GM23338 (cell line): Measurements from ENCODE around the gene EPHA5. TPM values are rescaled to one million over a fixed set of nuclear protein-coding genes. Genes with fewer than 3 reads are reported as not detected.

Experiments
- ATAC-seq: fragments of 200-7000 bp; cut with Tn5 transposase; 3 replicates; pipeline ENCODE4 v1.9.1; 2020
- DNase-seq: peaks from one replicate; pipeline ENCODE4 v3.0.0-alpha.2; 2015; ENCODE audit warnings: low spot score
- H2AFZ ChIP-seq: fragments of 200-600 bp; sonication (generic); 2 replicates; pipeline ENCODE4 v1.8.0; 2016; ENCODE audit warnings: antibody characterized with exemption, mild to moderate bottlenecking, moderate library complexity
- H3F3A ChIP-seq: fragments of 200-600 bp; sonication (generic); replicated peaks from 2 replicates; pipeline ENCODE4 v1.8.0; 2017; ENCODE audit warnings: antibody characterized with exemption, mixed run types, low read depth
- H3K27ac ChIP-seq: fragments of 200-600 bp; sonication (generic); 2 replicates; pipeline ENCODE4 v1.6.1; 2016; ENCODE audit warnings: low read depth
- H3K27me3 ChIP-seq: fragments of 200-600 bp; sonication (generic); 2 replicates; pipeline ENCODE4 v1.8.0; 2016; ENCODE audit warnings: mild to moderate bottlenecking, mixed run types, moderate library complexity; ENCODE audit not compliant: insufficient read depth
- H3K36me3 ChIP-seq: fragments of 200-600 bp; sonication (generic); 2 replicates; pipeline ENCODE4 v1.8.0; 2016; ENCODE audit warnings: mild to moderate bottlenecking; ENCODE audit not compliant: insufficient read depth
- H3K4me1 ChIP-seq: fragments of 200-600 bp; sonication (generic); 2 replicates; pipeline ENCODE4 v1.8.0; 2016; ENCODE audit warnings: mild to moderate bottlenecking, moderate library complexity; ENCODE audit not compliant: insufficient read depth
- H3K4me2 ChIP-seq: fragments of 200-600 bp; sonication (generic); 2 replicates; pipeline ENCODE4 v1.7.1; 2017; ENCODE audit warnings: mixed run types
- H3K4me3 ChIP-seq: fragments of 200-600 bp; sonication (generic); 2 replicates; pipeline ENCODE4 v1.6.1; 2016; ENCODE audit warnings: mixed run types
- H3K79me2 ChIP-seq: fragments of 200-600 bp; sonication (generic); replicated peaks from 2 replicates; pipeline ENCODE4 v1.8.0; 2017; ENCODE audit warnings: mild to moderate bottlenecking; ENCODE audit not compliant: insufficient read depth
- H3K9me2 ChIP-seq: fragments of 200-600 bp; sonication (generic); 2 replicates; pipeline ENCODE4 v1.8.0; 2017; ENCODE audit not compliant: insufficient read depth
- H4K20me1 ChIP-seq: fragments of 200-600 bp; sonication (generic); replicated peaks from 2 replicates; pipeline ENCODE4 v1.8.0; 2017; ENCODE audit warnings: mild to moderate bottlenecking; ENCODE audit not compliant: insufficient read depth
- H3K27ac Mint-ChIP-seq: 2 replicates; pipeline ENCODE4 v1.8.0; 2020; ENCODE audit warnings: inconsistent platforms, mild to moderate bottlenecking, moderate library complexity, mixed read lengths
- H3K27me3 Mint-ChIP-seq: 3 replicates; pipeline ENCODE4 v1.8.0; 2022; ENCODE audit warnings: low read depth, mild to moderate bottlenecking, moderate library complexity, mixed read lengths, inconsistent platforms; ENCODE audit not compliant: insufficient read depth, poor library complexity
- H3K36me3 Mint-ChIP-seq: 3 replicates; pipeline ENCODE4 v1.8.0; 2021; ENCODE audit warnings: low read depth, mild to moderate bottlenecking, inconsistent platforms, moderate library complexity, mixed read lengths
- H3K4me1 Mint-ChIP-seq: 3 replicates; pipeline ENCODE4 v1.8.0; 2020; ENCODE audit warnings: mild to moderate bottlenecking, inconsistent platforms, mixed read lengths
- H3K4me3 Mint-ChIP-seq: 3 replicates; pipeline ENCODE4 v1.8.0; 2021; ENCODE audit warnings: moderate library complexity, mild to moderate bottlenecking, inconsistent platforms, mixed read lengths
- H3K9me3 Mint-ChIP-seq: 3 replicates; pipeline ENCODE4 v1.8.0; 2020; ENCODE audit warnings: moderate library complexity, mild to moderate bottlenecking, inconsistent platforms, mixed read lengths
- CREB1 ChIP-seq: fragments of 250-450 bp; sonication (Bioruptor Pico); IDR thresholded peaks from 2 replicates; pipeline ENCODE4 v1.5.0; 2020; ENCODE audit warnings: low read depth, mild to moderate bottlenecking, moderate library complexity
- EZH2 ChIP-seq: fragments of 200-600 bp; sonication (generic); IDR thresholded peaks from one replicate; pipeline ENCODE4 v1.8.0; 2017; ENCODE audit warnings: antibody characterized with exemption, mild to moderate bottlenecking, low read depth; ENCODE audit not compliant: unreplicated experiment
- EZH2phosphoT487 ChIP-seq: fragments of 200-600 bp; sonication (generic); IDR thresholded peaks from one replicate; pipeline ENCODE4 v1.8.1; 2018; ENCODE audit warnings: antibody characterized with exemption; ENCODE audit not compliant: unreplicated experiment
- JUNB ChIP-seq: IDR thresholded peaks from one replicate; pipeline ENCODE4 v1.6.1; 2016; ENCODE audit warnings: antibody characterized with exemption; ENCODE audit not compliant: unreplicated experiment
- NANOG ChIP-seq: IDR thresholded peaks from 2 replicates; pipeline ENCODE4 v1.6.1; 2016; ENCODE audit warnings: antibody characterized with exemption, borderline replicate concordance
- POLR2AphosphoS5 ChIP-seq: IDR thresholded peaks from 2 replicates; pipeline ENCODE4 v1.6.1; 2016; ENCODE audit warnings: antibody characterized with exemption, low read depth
- STAT1 ChIP-seq: IDR thresholded peaks from one replicate; pipeline ENCODE4 v1.6.1; 2016; ENCODE audit warnings: antibody characterized with exemption; ENCODE audit not compliant: unreplicated experiment
- ZNF331 ChIP-seq: fragments of 250-450 bp; sonication (Bioruptor Pico); IDR thresholded peaks from 2 replicates; pipeline ENCODE4 v1.5.0; 2020; ENCODE audit warnings: low read depth, mild to moderate bottlenecking, moderate library complexity
- polyA plus RNA-seq: library from polyadenylated mRNA; unstranded; fragments of >200 nt; fragmentation: Nextera tagmentation; extraction: Ambion mirVana; gene quantifications from 2 replicates; pipeline ENCODE4 v1.2.1, GENCODE V29; 2016
- total RNA-seq: library from RNA; depleted of rRNA; stranded (reverse); fragments of >200 nt; shearing (Covaris generic); gene quantifications from 2 replicates; pipeline ENCODE4 v1.2.3, GENCODE V29; 2014
- TF ChIP-seq, protein P1 (sequence below): IDR thresholded peaks from 2 replicates; pipeline ENCODE4 v1.6.1; 2016; ENCODE audit warnings: antibody characterized with exemption
- TF ChIP-seq, protein P2 (sequence below), 2 experiments: fragments of 200-600 bp in 1 of 2; sonication (generic) in 1 of 2; conservative IDR thresholded peaks; 2 replicates each; pipeline versions ENCODE4 v1.5.1 to v1.6.1; 2016 to 2017; ENCODE audit warnings: antibody characterized with exemption in 2 of 2, low read depth in 2 of 2, mild to moderate bottlenecking in 2 of 2, moderate library complexity in 1 of 2
- TF ChIP-seq, protein P3 (sequence below): IDR thresholded peaks from one replicate; pipeline ENCODE4 v1.6.1; 2018; ENCODE audit warnings: antibody characterized with exemption; ENCODE audit not compliant: unreplicated experiment

Gene EPHA5
- total and polyA plus RNA-seq, 2 experiments from 2014 or later: 0.05 to 0.24 TPM

DNA sequence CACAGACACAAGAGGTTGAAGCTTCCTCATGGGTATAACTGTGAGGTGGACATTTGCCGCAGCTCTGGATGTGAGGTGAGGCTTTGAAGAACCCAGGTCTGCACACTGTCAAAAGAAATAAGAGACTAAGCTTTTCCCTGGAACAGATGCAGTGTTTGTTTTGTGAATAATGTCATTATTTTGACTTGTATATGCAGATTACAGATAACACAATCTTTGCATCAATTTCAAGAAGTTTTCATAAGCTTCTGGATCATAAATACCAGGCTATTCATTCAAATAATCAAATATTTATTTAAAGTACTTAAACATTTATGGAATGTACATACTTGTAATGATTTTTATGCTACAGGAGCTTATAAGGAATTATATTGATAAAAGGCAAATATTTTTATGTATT lies 174.8 kb downstream of the EPHA5 start (continued):
- TF ChIP-seq CREB1 (CRISPR knock-in tag): no peak
- TF ChIP-seq ZNF331 (CRISPR knock-in tag): no peak
- TF ChIP-seq, protein P1, sequence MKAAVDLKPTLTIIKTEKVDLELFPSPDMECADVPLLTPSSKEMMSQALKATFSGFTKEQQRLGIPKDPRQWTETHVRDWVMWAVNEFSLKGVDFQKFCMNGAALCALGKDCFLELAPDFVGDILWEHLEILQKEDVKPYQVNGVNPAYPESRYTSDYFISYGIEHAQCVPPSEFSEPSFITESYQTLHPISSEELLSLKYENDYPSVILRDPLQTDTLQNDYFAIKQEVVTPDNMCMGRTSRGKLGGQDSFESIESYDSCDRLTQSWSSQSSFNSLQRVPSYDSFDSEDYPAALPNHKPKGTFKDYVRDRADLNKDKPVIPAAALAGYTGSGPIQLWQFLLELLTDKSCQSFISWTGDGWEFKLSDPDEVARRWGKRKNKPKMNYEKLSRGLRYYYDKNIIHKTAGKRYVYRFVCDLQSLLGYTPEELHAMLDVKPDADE: no peak
- TF ChIP-seq, protein P2, sequence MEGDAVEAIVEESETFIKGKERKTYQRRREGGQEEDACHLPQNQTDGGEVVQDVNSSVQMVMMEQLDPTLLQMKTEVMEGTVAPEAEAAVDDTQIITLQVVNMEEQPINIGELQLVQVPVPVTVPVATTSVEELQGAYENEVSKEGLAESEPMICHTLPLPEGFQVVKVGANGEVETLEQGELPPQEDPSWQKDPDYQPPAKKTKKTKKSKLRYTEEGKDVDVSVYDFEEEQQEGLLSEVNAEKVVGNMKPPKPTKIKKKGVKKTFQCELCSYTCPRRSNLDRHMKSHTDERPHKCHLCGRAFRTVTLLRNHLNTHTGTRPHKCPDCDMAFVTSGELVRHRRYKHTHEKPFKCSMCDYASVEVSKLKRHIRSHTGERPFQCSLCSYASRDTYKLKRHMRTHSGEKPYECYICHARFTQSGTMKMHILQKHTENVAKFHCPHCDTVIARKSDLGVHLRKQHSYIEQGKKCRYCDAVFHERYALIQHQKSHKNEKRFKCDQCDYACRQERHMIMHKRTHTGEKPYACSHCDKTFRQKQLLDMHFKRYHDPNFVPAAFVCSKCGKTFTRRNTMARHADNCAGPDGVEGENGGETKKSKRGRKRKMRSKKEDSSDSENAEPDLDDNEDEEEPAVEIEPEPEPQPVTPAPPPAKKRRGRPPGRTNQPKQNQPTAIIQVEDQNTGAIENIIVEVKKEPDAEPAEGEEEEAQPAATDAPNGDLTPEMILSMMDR (conservative IDR thresholded peaks at IDR 0.05; ENCODE audit: low read depth in 2 of 2): no peak

DNA sequence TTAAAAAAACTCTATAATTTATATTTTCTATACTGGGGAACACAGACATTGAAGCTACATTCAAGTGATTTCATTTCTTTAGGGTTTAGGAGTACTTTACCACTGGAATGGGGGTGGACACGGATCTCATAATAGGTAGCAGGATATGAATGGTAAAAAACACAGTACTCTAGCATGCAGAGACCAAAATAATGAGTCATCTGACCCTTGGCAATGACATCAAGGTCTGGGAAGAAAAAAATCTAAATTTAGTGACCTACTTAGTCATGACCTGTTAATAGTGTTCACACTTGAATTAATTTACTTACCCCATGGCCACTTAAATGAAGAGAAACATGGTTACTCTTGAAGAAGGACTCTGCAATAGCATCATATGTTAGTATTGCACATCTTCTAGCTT lies 187.9 kb downstream of the EPHA5 start:
- Mint-ChIP-seq H3K9me3 (no peaks in the 10 kb centered on the region), H3K36me3 (no peaks in the 10 kb centered on the region), H3K27me3 (no peaks in the 10 kb centered on the region), H3K27ac (no peak overlapping the region), H3K4me3 (no peak overlapping the region), H3K4me1 (no peaks in the 10 kb centered on the region)
- Histone ChIP-seq H3K4me3 (no peak overlapping the region), H3K4me2 (no peak overlapping the region), H3F3A (no peaks in the 10 kb centered on the region), H3K27ac (no peak overlapping the region), H3K27me3 (no peaks in the 10 kb centered on the region), H3K9me2 (no peaks in the 10 kb centered on the region), H2AFZ (no peak overlapping the region), H3K79me2 (no peaks in the 10 kb centered on the region), H3K36me3 (no peaks in the 10 kb centered on the region), H3K4me1 (no peaks in the 10 kb centered on the region), H4K20me1 (no peaks in the 10 kb centered on the region)
- no peak for ATAC-seq
- DNase-seq: no peak
- TF ChIP-seq, protein P1: no peak
- TF ChIP-seq, protein P3, sequence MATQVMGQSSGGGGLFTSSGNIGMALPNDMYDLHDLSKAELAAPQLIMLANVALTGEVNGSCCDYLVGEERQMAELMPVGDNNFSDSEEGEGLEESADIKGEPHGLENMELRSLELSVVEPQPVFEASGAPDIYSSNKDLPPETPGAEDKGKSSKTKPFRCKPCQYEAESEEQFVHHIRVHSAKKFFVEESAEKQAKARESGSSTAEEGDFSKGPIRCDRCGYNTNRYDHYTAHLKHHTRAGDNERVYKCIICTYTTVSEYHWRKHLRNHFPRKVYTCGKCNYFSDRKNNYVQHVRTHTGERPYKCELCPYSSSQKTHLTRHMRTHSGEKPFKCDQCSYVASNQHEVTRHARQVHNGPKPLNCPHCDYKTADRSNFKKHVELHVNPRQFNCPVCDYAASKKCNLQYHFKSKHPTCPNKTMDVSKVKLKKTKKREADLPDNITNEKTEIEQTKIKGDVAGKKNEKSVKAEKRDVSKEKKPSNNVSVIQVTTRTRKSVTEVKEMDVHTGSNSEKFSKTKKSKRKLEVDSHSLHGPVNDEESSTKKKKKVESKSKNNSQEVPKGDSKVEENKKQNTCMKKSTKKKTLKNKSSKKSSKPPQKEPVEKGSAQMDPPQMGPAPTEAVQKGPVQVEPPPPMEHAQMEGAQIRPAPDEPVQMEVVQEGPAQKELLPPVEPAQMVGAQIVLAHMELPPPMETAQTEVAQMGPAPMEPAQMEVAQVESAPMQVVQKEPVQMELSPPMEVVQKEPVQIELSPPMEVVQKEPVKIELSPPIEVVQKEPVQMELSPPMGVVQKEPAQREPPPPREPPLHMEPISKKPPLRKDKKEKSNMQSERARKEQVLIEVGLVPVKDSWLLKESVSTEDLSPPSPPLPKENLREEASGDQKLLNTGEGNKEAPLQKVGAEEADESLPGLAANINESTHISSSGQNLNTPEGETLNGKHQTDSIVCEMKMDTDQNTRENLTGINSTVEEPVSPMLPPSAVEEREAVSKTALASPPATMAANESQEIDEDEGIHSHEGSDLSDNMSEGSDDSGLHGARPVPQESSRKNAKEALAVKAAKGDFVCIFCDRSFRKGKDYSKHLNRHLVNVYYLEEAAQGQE: no peak
- TF ChIP-seq POLR2AphosphoS5: no peak
- TF ChIP-seq STAT1: no peak
- no peak for TF ChIP-seq JUNB
- TF ChIP-seq NANOG: no peak
- TF ChIP-seq, protein P2 (conservative IDR thresholded peaks at IDR 0.05; ENCODE audit: low read depth in 2 of 2): no peak
- TF ChIP-seq EZH2: no peak
- no peak for TF ChIP-seq ZNF331 (CRISPR knock-in tag)
- no peak for TF ChIP-seq EZH2phosphoT487
